Measurements from ENCODE around the gene PLIN4. TPM values are rescaled to one million over a fixed set of nuclear protein-coding genes. Genes with fewer than 3 reads are reported as not detected.

PLIN4 gene
- total RNA-seq, 1 experiment from 2014 or later, result 2.3 TPM

DNA sequence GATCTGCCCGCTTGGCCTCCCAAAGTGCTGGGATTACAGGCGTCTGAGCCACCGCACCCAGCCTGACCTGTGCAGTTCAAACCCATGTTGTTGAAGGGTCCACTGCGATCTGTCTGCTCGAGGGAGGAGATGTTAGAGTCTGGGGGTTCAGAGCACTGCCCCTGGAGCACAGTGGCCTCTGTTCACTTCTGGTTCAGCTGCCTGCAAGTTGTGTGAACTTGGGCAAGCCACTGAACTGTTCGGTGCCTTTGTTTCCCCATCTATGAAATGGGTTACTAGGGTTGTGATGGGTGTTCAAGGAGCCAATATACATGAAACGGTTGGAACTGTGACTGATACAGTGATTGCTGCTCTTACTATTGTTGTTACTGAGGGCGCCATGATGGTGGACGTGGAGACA lies 15.0 kb upstream of the PLIN4 start:
- intact Hi-C loops (cut with micrococcal nuclease), result no loop called here
- no peaks in the 10 kb centered on the region for H4K20me1 ChIP-seq (ENCODE audit: insufficient read depth)
- BruUV-seq (replicated peaks), result no TSS peak
- no peaks in the 10 kb centered on the region for H3K36me3 ChIP-seq (ENCODE audit: control insufficient read depth in 1 of 2, insufficient read depth in 2 of 2, low read length in 2 of 2)
- peaks cover 12 to 25% of the 10 kb centered on the region in 2 experiments; a peak in 3 of 4 replicates for H3K4me1 ChIP-seq (ENCODE audit: control insufficient read depth in 1 of 2, insufficient read depth in 2 of 2, low read length in 2 of 2)
- no peaks in the 10 kb centered on the region for H3K79me2 ChIP-seq (ENCODE audit: insufficient read depth, low read length)
- ChIA-PET CTCF (no interaction called here), POLR2A (no interaction called here), RAD21 (ENCODE audit: low non-redundant PET in 1 of 2, low total read pairs in 2 of 2, uncharacterized antibody in 2 of 2, unreplicated experiment in 2 of 2) (no interaction called here)
- H3K9ac ChIP-seq (ENCODE audit: low read length), result no peak overlapping the region
- H3K9me3 ChIP-seq (ENCODE audit: control insufficient read depth in 1 of 2, insufficient read depth in 1 of 2, low read depth in 1 of 2, low read length in 2 of 2), result no peaks in the 10 kb centered on the region
- H3K4me3 ChIP-seq (replicated peaks in 1 of 2; ENCODE audit: low read depth in 1 of 2, low read length in 2 of 2), result no peak overlapping the region
- H2AFZ ChIP-seq (ENCODE audit: low read depth, low read length, poor library complexity, severe bottlenecking), result no peak overlapping the region
- H3K4me2 ChIP-seq (ENCODE audit: low read length), result no peak overlapping the region
- H3K27ac ChIP-seq (ENCODE audit: low read depth, low read length), result no peak overlapping the region
- no peak for DNase-seq (ENCODE audit: low read depth, low spot score)
- H3K9me2 ChIP-seq (ENCODE audit: insufficient read depth), result no peaks in the 10 kb centered on the region
- ATAC-seq, result no peak
- H3K27me3 ChIP-seq (ENCODE audit: insufficient read depth, low read length), result no peaks in the 10 kb centered on the region
- TF ChIP-seq CBX3 (IDR thresholded peaks at IDR 0.05; ENCODE audit: low read depth), result no peak

DNA sequence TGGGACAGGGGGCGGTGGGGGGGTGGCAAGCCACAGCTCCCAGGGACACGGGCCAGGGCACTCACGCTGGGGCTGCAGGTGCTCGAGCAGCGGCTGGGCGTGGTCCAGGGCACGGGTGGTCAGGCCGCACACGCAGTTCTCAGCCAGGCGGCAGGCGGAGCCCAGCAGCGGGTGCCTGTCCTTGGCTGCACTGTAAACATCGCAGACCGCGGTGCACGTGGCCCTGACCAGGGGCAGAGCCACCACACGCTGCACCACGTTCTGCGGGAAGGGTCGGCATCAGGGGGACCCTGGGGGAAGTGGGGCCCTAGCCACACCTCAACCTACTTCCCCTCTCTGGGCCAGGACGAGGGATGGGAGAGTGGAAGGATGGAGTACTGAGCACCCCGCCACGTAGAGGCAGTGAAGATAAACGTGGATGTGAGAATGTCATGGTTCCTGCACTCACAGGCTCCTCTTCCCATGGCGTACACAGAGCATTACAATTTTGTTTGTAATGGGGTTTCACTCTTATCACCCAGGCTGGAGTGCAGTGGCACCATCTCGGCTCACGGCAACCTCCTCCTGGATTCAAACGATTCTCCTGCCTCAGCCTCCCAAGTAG lies 13.4 kb upstream of the PLIN4 start:
- no peak for ATAC-seq
- H3K9me3 ChIP-seq (ENCODE audit: control insufficient read depth in 1 of 2, insufficient read depth in 1 of 2, low read depth in 1 of 2, low read length in 2 of 2), result no peaks in the 10 kb centered on the region
- no peak overlapping the region for H2AFZ ChIP-seq (ENCODE audit: low read depth, low read length, poor library complexity, severe bottlenecking)
- DNase-seq (ENCODE audit: low read depth, low spot score), result no peak
- no peaks in the 10 kb centered on the region for H3K27me3 ChIP-seq (ENCODE audit: insufficient read depth, low read length)
- CTCF ChIA-PET, result interaction anchor here (0.9 kb wide), 1 partner anchor 8 kb away, joined by 5 read pairs; no protein-coding TSS in a partner anchor
- H3K9me2 ChIP-seq (ENCODE audit: insufficient read depth), result no peaks in the 10 kb centered on the region
- intact Hi-C loops (cut with micrococcal nuclease), result no loop called here
- TF ChIP-seq FOSL1 (IDR thresholded peaks at IDR 0.05; ENCODE audit: low read depth) (no peak), SP1 (IDR thresholded peaks at IDR 0.05; ENCODE audit: low read depth) (no peak), EZH2 (IDR thresholded peaks at IDR 0.05) (no peak), SRF (IDR thresholded peaks at IDR 0.05; ENCODE audit: low read depth) (no peak), SIN3A (IDR thresholded peaks at IDR 0.05; ENCODE audit: low read depth) (no peak), EZH2phosphoT487 (IDR thresholded peaks at IDR 0.05; ENCODE audit: borderline replicate concordance) (no peak)
- TF ChIP-seq, protein P1, sequence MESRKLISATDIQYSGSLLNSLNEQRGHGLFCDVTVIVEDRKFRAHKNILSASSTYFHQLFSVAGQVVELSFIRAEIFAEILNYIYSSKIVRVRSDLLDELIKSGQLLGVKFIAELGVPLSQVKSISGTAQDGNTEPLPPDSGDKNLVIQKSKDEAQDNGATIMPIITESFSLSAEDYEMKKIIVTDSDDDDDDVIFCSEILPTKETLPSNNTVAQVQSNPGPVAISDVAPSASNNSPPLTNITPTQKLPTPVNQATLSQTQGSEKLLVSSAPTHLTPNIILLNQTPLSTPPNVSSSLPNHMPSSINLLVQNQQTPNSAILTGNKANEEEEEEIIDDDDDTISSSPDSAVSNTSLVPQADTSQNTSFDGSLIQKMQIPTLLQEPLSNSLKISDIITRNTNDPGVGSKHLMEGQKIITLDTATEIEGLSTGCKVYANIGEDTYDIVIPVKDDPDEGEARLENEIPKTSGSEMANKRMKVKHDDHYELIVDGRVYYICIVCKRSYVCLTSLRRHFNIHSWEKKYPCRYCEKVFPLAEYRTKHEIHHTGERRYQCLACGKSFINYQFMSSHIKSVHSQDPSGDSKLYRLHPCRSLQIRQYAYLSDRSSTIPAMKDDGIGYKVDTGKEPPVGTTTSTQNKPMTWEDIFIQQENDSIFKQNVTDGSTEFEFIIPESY (IDR thresholded peaks at IDR 0.05; ENCODE audit: extremely low read depth, insufficient replicate concordance, low read length), result no peak
- POLR2A ChIA-PET, result no interaction called here
- H3K27ac ChIP-seq (ENCODE audit: low read depth, low read length), result no peak overlapping the region
- peaks cover 6 to 20% of the 10 kb centered on the region in 2 experiments; a peak in 3 of 4 replicates for H3K4me1 ChIP-seq (ENCODE audit: control insufficient read depth in 1 of 2, insufficient read depth in 2 of 2, low read length in 2 of 2)
- no TSS peak for BruUV-seq (replicated peaks)
- no peak overlapping the region for H3K4me2 ChIP-seq (ENCODE audit: low read length)
- RAD21 ChIA-PET (ENCODE audit: low non-redundant PET in 1 of 2, low total read pairs in 2 of 2, uncharacterized antibody in 2 of 2, unreplicated experiment in 2 of 2), result no interaction called here
- H3K36me3 ChIP-seq (ENCODE audit: control insufficient read depth in 1 of 2, insufficient read depth in 2 of 2, low read length in 2 of 2), result no peaks in the 10 kb centered on the region
- no peak overlapping the region for H3K4me3 ChIP-seq (replicated peaks in 1 of 2; ENCODE audit: low read depth in 1 of 2, low read length in 2 of 2)
- no peaks in the 10 kb centered on the region for H3K79me2 ChIP-seq (ENCODE audit: insufficient read depth, low read length)
- no peaks in the 10 kb centered on the region for H4K20me1 ChIP-seq (ENCODE audit: insufficient read depth)
- no peak overlapping the region for H3K9ac ChIP-seq (ENCODE audit: low read length)
